ENCODE results near the gene GLB1L2.

- no peak for TF ChIP-seq CTCF (IDR thresholded peaks at IDR 0.05; ENCODE audit: insufficient read depth, low read length, poor library complexity, severe bottlenecking)
- no peak for TF ChIP-seq EZH2phosphoT487 (conservative IDR thresholded peaks at IDR 0.05; ENCODE audit: low read length)
Observed at GRCh38 chr11:134398644-134399292, 67.0 kb downstream of the GLB1L2 start.
